ENCODE data around the gene TCF12.

Gene TCF12

DNA sequence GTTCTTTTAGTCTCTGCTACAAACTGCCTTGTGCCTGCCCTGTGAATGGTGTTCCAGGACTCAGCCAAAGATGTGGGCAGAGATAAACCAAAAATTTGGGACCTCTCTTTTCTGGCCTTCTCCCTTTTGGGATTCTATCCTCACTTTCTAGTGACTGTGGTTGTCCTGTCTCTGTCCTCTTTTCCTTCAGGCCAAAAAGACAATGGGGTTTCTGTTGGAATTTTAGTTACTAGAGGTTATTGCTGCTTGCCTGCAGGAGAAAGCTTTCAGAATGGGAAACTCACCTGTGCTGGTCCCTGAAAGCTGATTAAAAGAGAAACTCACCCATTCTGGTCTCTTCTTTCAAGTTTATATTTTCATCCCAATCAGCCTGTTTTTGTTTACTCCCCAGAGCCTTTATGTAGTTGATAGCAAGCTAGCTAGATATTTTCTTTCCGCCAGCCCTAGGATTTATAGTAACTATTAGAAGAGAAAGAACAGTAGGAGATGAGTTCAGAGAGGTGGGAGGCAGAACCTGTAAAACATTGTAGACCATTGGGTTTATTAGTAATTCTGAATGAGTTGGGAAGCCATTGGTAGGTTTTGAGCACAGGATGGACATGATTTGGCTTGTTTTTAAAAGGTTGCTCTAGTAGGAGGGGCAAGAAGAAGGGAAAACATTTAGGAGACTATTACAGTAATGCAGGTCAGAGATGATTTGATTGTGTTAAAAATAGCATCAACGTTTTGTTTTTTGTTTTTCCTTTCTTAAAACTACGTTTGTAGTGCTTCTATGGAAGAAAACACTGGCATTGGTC lies 138.9 kb downstream of the TCF12 start:
- DNase-seq, result no peak

DNA sequence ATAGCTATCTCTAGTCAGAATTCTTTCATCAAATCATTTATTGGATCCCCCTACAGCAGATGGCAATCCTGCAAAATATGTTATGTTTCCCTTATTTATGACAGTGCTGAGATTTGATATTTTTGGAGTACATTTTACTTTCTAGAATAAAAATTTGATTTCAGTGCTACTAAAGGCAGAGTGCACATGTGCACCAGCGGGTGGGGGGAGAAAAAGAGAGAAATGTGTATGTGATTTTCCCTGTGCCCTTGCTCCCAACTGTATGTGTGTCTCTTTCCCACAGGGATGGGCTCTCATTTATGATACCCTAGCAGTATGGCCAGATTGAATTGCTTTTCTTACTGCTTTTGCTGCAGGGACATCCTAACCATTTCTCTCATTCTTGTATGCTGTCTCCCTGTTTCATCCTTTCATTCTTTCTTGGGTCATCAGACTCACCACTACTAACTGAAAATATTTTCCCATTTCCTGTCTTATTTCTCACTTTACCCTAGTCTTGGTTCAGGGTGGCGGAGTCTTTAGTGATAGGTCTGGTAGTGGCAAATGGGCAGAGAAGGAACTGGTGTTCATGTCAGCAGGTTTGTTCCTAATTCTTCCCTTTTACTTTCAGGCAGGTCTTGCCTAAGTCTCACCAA lies 140.7 kb downstream of the TCF12 start:
- DNase-seq, result no peak

DNA sequence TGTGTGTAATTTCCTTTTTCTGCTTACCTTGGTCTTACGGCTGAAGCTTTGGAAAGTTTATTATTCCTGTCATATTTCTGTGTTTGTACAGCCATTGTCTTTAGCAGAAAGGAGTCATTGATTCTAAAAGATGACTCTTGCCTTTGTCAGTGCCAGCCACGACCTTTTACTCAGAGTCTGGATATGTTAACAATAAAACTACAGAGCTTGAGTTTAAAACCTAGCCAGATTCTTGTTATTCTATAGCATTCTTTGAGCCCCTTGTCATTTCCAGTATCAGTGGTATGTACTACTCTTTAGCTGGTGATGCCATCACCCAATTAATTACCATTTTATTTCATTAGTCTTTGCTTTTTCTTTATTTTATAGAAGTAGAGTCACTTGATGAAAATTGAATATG lies 142.4 kb downstream of the TCF12 start:
- DNase-seq, result no peak

DNA sequence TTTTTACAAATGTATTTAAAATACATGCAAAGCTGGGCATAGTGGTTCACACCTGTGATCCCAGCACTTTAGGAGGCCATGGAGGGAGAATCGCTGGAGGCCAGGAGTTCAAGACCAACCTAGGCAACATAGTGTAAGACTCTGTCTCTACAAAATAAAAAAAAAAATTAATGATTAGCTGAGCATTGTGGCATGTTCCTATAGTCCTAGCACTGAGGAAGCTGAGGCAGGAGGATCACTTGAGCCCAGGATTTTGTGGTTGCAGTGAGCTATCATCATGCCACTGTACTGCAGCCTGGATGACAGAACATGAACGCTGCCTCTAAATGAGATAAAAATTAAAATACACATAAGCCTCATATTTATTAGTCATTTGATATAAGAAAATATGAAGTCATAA lies 142.8 kb downstream of the TCF12 start:
- no peak for DNase-seq

DNA sequence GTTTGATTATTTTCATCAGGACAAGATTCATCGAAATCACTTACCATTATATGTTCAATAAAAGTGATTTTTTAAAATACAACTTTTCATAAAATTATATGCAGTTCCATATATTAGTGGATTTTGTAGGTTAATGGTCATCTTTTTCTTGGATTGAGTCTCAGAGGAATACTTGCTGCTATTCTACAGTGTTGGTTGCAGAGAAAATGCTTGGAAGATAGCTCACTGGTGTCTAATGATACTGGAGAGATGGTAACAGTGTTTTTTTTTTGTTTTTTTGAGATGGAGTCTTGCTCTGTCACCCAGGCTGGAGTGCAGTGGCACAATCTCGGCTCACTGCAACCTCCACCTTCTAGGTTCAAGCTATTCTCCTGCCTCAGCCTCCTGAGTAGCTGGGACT lies 143.3 kb downstream of the TCF12 start:
- DNase-seq, result no peak

DNA sequence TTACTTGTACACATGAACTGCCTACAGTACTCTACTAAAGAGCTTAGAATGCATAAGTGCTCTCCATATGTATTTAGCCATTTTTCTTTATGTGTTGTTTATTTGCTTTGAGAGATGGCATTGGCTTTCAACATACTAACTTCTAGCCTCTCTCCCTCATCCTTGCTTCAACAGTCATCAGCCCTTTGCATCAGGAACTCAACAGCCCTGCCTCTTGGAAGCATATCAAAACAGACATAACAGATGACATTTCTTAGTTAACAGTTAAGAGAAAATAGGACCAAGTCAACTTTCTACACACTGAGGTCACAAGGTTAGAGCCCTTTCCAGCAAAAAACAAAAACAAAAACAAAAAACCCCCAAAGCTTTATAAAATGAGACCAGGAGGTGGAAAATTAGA lies 145.6 kb downstream of the TCF12 start:
- no peak for DNase-seq

DNA sequence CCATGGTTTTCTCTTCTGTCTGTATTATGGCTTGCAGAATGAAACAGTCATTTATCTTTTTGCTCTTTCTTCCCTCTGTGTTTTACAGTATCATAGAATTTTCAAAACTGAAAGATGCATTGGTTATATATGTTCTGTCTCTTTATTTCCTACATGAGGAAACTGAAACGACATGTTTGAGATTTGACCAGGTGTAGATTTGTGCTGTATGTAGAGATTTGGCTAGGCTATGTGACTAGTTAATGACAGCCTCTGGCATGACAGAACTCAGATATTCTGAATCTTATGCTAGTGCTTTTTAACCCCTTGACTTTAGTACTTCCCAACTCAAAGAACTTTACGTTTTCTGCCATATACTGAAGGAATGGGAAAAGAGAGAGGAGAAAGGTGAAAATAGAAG lies 151.0 kb downstream of the TCF12 start:
- DNase-seq, result no peak

- DNase-seq, result no peak
These were observed 152.2 kb downstream of the TCF12 start for GRCh38 chr15:57070674-57071073.

GRCh38 chr15:57079446-57079845 lies 161.0 kb downstream of the TCF12 start:
- no peak for DNase-seq

DNA sequence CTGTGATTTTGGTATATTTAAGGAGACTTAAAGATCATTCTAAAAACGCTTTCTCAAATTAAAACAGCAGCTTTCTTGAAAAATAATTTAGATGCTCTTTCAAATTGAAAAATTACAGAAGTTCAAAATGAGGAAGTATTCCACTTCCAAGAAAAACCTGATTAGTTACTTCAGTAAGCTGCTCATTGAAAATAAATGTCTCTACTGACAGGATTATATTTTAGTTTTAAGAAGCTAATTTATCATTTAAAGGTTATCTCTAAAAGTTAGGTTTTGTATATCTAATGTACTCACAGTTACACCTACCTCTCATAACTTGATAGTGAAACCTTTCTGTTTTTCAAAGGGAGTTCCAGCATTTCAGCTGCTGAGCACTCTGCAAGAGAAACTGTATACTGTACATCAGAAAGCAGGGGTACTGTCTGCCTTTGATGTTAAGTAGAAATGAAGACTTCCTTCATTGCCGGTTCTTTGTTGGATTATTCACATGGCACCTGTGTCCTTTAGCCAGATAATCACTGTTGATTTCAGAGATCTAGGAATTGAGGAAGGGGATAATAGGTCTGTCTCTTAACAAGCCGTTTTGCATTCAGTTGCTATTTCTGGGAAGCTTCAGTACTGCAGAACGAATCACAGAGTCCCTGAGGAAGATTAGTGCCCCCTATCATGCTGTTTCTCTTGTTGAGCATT lies 161.6 kb downstream of the TCF12 start:
- DNase-seq, result no peak

DNA sequence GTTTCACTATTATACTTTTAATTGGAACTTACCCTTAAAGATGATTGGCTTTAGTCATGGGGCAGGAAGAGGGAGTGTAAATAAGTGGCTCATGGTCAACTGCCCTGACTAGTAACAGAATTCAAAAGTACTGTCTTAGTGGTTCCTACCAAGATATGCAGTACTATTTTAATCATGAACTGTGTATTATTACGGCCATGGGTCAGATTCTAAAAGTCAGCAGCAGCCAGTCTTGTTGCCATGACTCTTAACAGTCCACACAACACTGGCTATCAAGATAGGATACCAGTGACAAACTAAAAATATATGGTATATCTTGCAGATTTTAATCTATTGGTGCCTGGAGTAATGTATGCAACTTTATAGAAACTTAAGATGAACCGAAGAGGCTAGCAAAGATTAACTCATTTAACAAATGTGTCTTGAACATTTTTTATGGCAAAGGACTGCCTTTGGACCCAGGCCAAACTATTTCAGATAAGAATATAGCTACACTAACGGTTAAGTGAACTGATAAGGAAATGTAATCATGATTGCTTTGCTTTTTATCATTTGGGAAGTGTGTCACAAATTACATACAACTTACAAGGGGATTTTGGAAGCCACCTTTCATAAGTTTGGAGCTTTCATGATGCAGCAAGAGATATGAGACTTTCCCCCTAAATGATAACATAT lies 163.7 kb downstream of the TCF12 start:
- DNase-seq, result no peak

DNA sequence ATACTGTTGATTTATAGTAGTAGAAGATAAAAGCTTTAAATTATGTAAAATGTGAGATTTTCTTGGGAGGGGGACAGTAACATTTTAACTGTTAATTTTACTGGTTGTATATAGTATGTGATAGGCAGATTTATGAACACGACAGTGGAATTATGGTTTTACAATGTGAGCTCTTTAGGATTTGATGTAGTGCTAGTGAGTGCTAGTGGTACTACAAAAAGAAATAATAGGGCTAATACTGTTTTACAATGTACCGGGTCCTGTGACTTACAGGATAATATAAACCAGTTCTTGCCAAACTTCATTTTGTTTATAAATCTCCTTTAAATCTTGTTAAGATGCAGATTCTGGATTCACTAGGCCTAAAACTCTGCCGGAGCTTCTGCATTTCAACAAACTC lies 165.7 kb downstream of the TCF12 start:
- DNase-seq, result no peak

DNA sequence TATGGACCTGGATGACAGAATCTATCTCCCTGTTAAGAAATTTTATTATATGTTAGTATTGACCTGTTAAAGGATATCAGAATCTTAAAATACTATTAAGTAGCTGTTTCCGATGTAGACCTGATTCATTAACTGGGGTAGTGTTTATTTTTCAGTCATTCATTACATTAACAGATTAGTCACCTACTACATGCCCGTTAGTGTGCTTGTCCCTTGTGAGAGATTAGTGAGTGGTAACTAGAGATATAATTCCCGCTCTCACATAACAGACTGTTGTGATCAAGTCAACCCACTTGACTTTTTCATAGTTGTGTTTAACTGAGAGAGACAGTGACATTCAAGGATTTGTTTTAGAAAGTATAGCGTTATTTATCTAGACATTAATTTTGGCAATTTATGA lies 166.8 kb downstream of the TCF12 start:
- no peak for DNase-seq

DNA sequence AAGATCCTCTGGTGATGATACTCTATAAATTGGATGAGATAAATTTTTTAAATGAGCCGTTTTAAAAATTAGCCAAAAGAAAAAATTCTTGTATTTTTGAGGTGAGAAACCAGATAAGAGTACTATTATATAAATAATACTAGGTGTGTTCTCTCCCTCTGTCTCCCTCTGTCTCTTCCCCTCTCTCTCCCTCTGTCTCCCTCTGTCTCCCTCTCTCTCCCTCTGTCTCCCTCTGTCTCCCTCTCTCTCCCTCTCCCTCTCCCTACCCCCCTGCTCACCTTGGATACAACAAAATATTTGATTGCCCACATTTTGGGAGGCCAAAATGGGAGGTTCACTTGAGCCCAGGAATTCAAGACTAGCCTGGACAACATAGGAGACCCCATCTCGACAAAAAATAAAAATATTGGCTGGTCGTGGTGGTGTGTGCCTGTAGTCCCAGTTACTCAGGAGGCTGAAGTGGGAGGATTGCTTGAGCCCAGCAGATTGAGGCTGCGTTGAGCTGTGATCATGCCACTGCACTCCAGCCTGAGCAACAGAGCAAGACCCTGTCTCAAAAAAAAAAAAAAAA lies 168.5 kb downstream of the TCF12 start:
- DNase-seq, result no peak

DNA sequence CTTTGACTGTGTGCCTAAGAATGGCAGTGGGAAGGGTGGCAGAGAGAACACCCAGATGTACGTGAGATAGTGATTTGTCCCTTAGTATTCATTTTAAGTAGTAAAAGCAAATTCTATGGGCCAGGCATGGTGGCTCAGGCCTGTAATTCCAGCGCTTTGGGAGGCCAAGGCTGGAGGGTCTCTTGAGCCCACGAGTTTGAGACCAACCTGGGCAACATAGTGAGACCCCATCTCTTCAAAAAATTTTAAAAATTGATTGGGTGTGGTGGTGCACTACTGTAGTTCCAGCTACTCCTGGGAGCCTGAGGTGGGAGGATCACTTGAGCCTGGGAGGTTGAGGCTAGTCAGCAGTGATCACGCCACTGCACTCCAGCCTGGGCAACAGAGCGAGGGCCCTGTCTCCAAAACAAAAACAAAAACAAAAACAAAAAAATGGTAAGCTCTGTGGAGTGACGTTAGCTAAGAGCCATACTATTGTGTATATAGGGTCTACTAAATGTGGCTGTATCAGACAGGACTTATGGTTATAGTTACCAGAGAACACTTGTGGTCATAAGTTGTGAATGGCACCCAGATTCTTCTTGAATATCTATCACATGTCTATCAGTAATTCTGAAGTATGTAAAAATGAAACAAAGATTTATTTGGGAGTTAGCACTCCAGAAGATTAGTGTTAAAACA lies 171.5 kb downstream of the TCF12 start:
- no peak for DNase-seq

DNA sequence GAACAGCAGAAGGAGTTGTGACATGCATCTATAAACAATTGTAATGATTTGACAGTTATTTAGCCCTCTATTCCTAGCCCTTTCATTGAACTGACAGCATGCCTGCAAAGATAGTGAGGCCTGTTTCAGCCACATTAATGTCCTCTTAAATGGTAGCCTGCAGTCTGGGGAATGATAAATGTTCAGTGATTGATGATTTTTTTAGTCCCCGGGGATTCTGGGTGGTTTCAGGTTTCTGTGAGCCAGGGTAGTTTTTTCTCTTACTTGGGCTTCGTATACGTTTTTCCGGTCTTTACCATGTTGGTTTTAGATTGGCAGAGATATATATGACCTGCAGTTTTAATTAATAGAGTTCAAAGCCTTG lies 172.0 kb downstream of the TCF12 start:
- no peak for DNase-seq

DNA sequence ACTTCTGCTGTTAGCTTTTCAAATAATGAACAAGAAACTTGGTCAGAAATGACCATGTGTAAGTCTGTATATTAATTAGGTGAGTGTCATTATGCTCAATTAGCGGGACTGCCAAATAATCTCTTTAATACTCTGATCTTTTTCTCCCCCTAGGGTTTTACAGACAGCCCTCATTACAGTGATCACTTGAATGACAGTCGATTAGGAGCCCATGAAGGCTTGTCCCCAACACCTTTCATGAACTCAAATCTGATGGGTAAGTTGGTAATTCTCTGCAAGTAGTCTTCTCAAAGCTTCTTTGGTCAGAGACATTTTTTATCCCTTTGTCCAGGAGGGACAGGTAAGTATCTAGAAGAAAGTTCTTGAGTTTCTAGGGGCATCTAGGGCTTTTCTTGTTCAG lies 173.2 kb downstream of the TCF12 start:
- no peak for DNase-seq

GRCh38 chr15:57092252-57092651 lies 173.8 kb downstream of the TCF12 start:
- no peak for DNase-seq

- no peak for DNase-seq
These were observed 176.1 kb downstream of the TCF12 start for GRCh38 chr15:57094321-57095257.

DNA sequence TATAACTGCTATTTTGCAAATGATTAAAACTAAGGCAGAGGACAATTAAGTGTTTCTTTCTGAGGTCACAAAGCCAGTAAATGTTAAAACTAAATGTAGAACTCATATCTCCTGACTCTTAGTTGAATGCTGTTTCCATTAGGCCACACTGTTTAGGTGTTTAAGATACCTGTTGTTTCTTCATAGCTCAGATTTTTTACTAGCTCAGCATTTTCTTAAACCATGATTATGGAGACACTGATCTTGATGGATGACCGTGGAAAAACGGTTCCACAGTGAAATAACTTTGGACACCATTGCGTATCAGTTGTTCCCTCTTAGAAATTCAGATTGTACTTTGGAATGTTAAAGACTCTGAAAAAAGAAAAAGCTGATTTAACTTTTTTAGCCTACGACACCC lies 177.5 kb downstream of the TCF12 start:
- no peak for DNase-seq

GRCh38 chr15:57097246-57097645 lies 178.8 kb downstream of the TCF12 start:
- DNase-seq, result no peak
